Measurements from ENCODE around the gene SLC4A8. TPM values are rescaled to one million over a fixed set of nuclear protein-coding genes. Genes with fewer than 3 reads are reported as not detected.

Gene SLC4A8
- polyA plus RNA-seq, 1 experiment = 6.6 TPM

DNA sequence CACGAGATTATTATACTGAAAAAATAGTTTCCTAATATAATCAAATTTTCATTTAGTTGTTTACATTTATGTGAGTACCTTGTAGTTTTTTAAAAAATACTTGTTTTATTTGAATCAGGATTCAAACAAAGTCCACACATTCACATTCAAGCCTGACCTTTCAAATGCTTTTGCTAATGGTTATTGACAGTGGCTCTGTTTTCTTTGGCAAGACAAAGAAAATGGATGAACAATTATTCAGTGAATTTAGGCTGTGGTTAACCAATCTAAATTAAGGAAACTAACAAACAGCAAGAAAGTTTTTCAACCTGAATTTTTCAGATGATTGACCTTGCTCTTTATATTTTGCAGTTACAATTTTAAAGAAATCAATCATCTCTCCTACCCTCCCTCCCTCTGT is 9.7 kb downstream of the SLC4A8 start:
- H3K4me3 ChIP-seq (ENCODE audit: low read depth, low read length) = no peak overlapping the region
- CTCF ChIA-PET = interaction anchor here (1.3 kb wide), 1 partner anchor 385 kb away, joined by 3 read pairs; no protein-coding TSS in a partner anchor
- no peak overlapping the region for H3K27ac ChIP-seq (ENCODE audit: low read depth, low read length)
- no peak for DNase-seq (ENCODE audit: low read depth, low spot score)
- POLR2A ChIA-PET = no interaction called here
- H3K9me3 ChIP-seq (ENCODE audit: control insufficient read depth, insufficient read depth, low read length) = no peaks in the 10 kb centered on the region
- H3K27me3 ChIP-seq (ENCODE audit: control insufficient read depth, insufficient read depth, low read length) = no peaks in the 10 kb centered on the region
- TF ChIP-seq, protein P1, sequence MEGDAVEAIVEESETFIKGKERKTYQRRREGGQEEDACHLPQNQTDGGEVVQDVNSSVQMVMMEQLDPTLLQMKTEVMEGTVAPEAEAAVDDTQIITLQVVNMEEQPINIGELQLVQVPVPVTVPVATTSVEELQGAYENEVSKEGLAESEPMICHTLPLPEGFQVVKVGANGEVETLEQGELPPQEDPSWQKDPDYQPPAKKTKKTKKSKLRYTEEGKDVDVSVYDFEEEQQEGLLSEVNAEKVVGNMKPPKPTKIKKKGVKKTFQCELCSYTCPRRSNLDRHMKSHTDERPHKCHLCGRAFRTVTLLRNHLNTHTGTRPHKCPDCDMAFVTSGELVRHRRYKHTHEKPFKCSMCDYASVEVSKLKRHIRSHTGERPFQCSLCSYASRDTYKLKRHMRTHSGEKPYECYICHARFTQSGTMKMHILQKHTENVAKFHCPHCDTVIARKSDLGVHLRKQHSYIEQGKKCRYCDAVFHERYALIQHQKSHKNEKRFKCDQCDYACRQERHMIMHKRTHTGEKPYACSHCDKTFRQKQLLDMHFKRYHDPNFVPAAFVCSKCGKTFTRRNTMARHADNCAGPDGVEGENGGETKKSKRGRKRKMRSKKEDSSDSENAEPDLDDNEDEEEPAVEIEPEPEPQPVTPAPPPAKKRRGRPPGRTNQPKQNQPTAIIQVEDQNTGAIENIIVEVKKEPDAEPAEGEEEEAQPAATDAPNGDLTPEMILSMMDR (IDR thresholded peaks at IDR 0.05; ENCODE audit: low read depth, low read length) = no peak

DNA sequence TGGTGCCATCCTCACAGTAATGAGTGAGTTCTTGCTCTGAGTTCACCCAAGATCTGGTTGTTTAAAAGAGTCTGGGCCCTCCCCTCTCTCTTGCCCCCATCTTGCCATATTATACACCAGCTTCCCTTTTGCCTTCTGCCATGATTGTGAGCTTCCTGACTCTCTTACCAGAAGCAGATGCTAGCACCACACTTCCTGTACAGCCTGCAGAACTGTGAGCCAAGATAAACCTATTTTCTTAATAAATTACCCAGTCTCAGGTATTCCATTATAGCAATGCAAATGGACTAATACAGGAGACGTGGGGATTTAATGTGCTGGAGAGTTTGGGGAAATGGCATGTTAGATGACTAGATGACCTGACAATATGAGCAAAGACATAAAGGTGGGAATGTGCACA is 12.8 kb downstream of the SLC4A8 start:
- TF ChIP-seq, protein P1 (IDR thresholded peaks at IDR 0.05; ENCODE audit: low read depth, low read length) = no peak
- Histone ChIP-seq H3K9me3 (ENCODE audit: control insufficient read depth, insufficient read depth, low read length) (no peaks in the 10 kb centered on the region), H3K27me3 (ENCODE audit: control insufficient read depth, insufficient read depth, low read length) (no peaks in the 10 kb centered on the region), H3K4me3 (ENCODE audit: low read depth, low read length) (no peak overlapping the region), H3K27ac (ENCODE audit: low read depth, low read length) (no peak overlapping the region)
- DNase-seq (ENCODE audit: low read depth, low spot score) = no peak
- CTCF ChIA-PET = interaction anchor here (1.2 kb wide), 1 partner anchor 13 kb away, joined by 3 read pairs; the partner anchor contains the start of gene SLC4A8
- POLR2A ChIA-PET = no interaction called here

DNA sequence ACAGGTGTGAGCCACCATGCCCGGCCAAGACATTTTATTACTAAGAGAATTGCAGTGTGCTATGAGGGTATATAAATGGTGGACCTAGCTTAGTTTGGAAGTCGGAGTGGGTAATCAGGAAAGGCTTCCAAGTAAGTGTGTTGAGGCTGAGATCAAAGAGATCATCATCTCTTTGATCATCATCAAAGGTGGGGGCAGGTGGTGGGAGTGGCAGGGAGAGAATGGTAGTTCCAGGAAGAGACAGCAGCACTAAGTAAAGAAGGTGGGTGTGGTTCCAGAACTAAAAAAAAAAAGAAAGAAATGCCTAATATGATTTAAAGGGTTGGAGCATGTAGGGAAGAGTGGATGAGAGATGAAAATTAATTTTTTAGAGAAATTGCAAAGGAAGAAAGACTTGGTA is 14.7 kb downstream of the SLC4A8 start:
- TF ChIP-seq, protein P1 (IDR thresholded peaks at IDR 0.05; ENCODE audit: low read depth, low read length) = no peak
- H3K4me3 ChIP-seq (ENCODE audit: low read depth, low read length) = no peak overlapping the region
- no peaks in the 10 kb centered on the region for H3K9me3 ChIP-seq (ENCODE audit: control insufficient read depth, insufficient read depth, low read length)
- H3K27ac ChIP-seq (ENCODE audit: low read depth, low read length) = no peak overlapping the region
- POLR2A ChIA-PET = no interaction called here
- CTCF ChIA-PET = interaction anchor here (0.5 to 0.7 kb wide), 2 partner anchors 175 to 565 kb away, joined by 3 read pairs; no protein-coding TSS in a partner anchor
- no peaks in the 10 kb centered on the region for H3K27me3 ChIP-seq (ENCODE audit: control insufficient read depth, insufficient read depth, low read length)
- no peak for DNase-seq (ENCODE audit: low read depth, low spot score)

DNA sequence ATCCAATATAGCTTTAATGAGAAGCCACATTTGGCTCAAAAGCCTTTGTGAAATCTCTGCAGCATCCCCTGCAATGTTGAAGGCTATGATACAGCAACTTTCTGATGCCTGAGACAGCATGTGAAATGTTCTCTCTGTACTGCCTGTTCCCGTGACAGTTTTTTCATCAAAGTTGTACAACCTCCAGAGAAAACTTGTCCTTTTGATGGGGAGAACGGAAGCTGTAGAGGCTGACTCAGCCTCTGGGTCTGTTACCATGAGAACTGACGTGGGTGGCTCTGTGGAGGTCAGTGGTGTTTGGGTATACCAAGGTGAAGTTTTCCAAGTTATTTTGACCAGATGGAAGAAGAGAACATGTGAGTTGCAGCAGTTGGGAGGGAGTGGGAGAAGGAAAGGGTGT is 17.0 kb downstream of the SLC4A8 start:
- Histone ChIP-seq H3K4me3 (ENCODE audit: low read depth, low read length) (no peak overlapping the region), H3K27me3 (ENCODE audit: control insufficient read depth, insufficient read depth, low read length) (no peaks in the 10 kb centered on the region), H3K9me3 (ENCODE audit: control insufficient read depth, insufficient read depth, low read length) (no peaks in the 10 kb centered on the region), H3K27ac (ENCODE audit: low read depth, low read length) (peak overlapping the region; percentile 55)
- POLR2A ChIA-PET = no interaction called here
- CTCF ChIA-PET = interaction anchor here (0.8 to 1.3 kb wide), 2 partner anchors 20 to 383 kb away, joined by 3 read pairs; no protein-coding TSS in a partner anchor
- TF ChIP-seq, protein P1 (IDR thresholded peaks at IDR 0.05; ENCODE audit: low read depth, low read length) = no peak
- DNase-seq (ENCODE audit: low read depth, low spot score) = peak; percentile 45

DNA sequence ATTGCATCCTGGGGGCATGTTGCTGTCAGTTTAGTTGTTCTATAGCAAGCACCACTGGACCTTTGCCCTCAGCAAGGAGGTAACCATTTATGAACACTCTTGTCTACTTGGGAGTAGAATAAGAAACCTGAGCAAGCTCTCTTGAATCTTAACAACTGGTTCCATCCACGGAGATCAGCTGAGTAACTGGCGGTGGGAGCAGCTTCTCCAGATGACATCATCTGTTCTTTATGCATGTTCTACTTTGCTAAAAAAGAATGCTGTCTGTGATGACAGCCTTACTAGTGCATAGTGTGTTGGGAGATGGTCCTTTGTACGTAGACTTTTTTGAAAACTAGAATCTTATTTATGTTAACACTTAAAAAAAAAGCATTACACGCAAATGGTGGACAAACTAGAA is 17.7 kb downstream of the SLC4A8 start:
- Histone ChIP-seq H3K4me3 (ENCODE audit: low read depth, low read length) (no peak overlapping the region), H3K27me3 (ENCODE audit: control insufficient read depth, insufficient read depth, low read length) (no peaks in the 10 kb centered on the region), H3K9me3 (ENCODE audit: control insufficient read depth, insufficient read depth, low read length) (no peaks in the 10 kb centered on the region), H3K27ac (ENCODE audit: low read depth, low read length) (peak overlapping the region; percentile 40)
- peak; percentile 1 for DNase-seq (ENCODE audit: low read depth, low spot score)
- TF ChIP-seq, protein P1 (IDR thresholded peaks at IDR 0.05; ENCODE audit: low read depth, low read length) = no peak
- ChIA-PET CTCF (interaction anchor here (0.6 to 1.3 kb wide), 2 partner anchors 18 to 382 kb away, joined by 3 read pairs; no protein-coding TSS in a partner anchor), POLR2A (no interaction called here)
